PC-3 (cell line): ENCODE data around the gene CEL. TPM values are rescaled to one million over a fixed set of nuclear protein-coding genes. Genes with fewer than 3 reads are reported as not detected.

Source experiments
- ATAC-seq: fragments of 200-7000 bp; cut with Tn5 transposase; 2 replicates; pipeline ENCODE4 v1.9.1; 2020; ENCODE audit warnings: mild to moderate bottlenecking, moderate library complexity
- BruUV-seq: library from RNA; stranded (reverse); fragments of 400-500 nt; replicated peaks from 2 replicates; lab custom pipeline; 2021; lab: Mats Ljungman, UMichigan
- CTCF ChIA-PET: fragments of 300-600 bp; sonication (Branson Sonifier 250); formaldehyde crosslinking; loops from one replicate; lab custom pipeline; 2022; ENCODE audit warnings: antibody characterized with exemption; lab: Charles Lee
- POLR2A ChIA-PET: fragments of 300-600 bp; sonication (Branson Sonifier 250); formaldehyde crosslinking; loops from one replicate; lab custom pipeline; 2022; ENCODE audit warnings: antibody characterized with exemption; ENCODE audit not compliant: unreplicated experiment; lab: Charles Lee
- DNase-seq: peaks from one replicate; pipeline ENCODE4 v3.0.0-alpha.2; 2015
- H2AFZ ChIP-seq: fragments of 300-600 bp; sonication (generic); 2 replicates; pipeline ENCODE4 v1.6.0; 2016; ENCODE audit warnings: antibody characterized with exemption, low read length
- H3F3A ChIP-seq: fragments of 300-600 bp; sonication (generic); one replicate; pipeline ENCODE4 v1.6.0; 2017; ENCODE audit warnings: antibody characterized with exemption, low read length, control low read depth, mild to moderate bottlenecking; ENCODE audit not compliant: unreplicated experiment
- H3K27ac ChIP-seq: fragments of 300-600 bp; sonication (generic); 2 replicates; pipeline ENCODE4 v1.5.1; 2016; ENCODE audit warnings: mild to moderate bottlenecking, low read length
- H3K27me3 ChIP-seq: fragments of 300-600 bp; sonication (generic); 2 replicates; pipeline ENCODE4 v1.6.1; 2016; ENCODE audit warnings: low read length, mixed read lengths
- H3K36me3 ChIP-seq: fragments of 300-600 bp; sonication (generic); 2 replicates; pipeline ENCODE4 v1.6.1; 2016; ENCODE audit warnings: low read depth, mixed run types, low read length, mixed read lengths
- H3K4me1 ChIP-seq: fragments of 300-600 bp; sonication (generic); 2 replicates; pipeline ENCODE4 v1.5.1; 2016; ENCODE audit warnings: low read length; ENCODE audit not compliant: insufficient read depth
- H3K4me2 ChIP-seq: fragments of 300-600 bp; sonication (generic); 2 replicates; pipeline ENCODE4 v1.6.0; 2016; ENCODE audit warnings: low read length
- H3K4me3 ChIP-seq: fragments of 300-600 bp; sonication (generic); 2 replicates; pipeline ENCODE4 v1.5.1; 2016; ENCODE audit warnings: mild to moderate bottlenecking, low read length, mixed read lengths
- H3K79me2 ChIP-seq: fragments of 300-600 bp; sonication (generic); 2 replicates; pipeline ENCODE4 v1.6.1; 2017; ENCODE audit warnings: low read length, mixed read lengths
- H3K9ac ChIP-seq: fragments of 300-600 bp; sonication (generic); 2 replicates; pipeline ENCODE4 v1.6.0; 2016; ENCODE audit warnings: mild to moderate bottlenecking, low read length
- H3K9me2 ChIP-seq: fragments of 300-600 bp; sonication (generic); replicated peaks from 2 replicates; pipeline ENCODE4 v1.6.1; 2016; ENCODE audit warnings: mixed run types, low read length, mixed read lengths
- H3K9me3 ChIP-seq: fragments of 300-600 bp; sonication (generic); 2 replicates; pipeline ENCODE4 v1.6.1; 2016; ENCODE audit warnings: low read length, mixed read lengths
- H4K20me1 ChIP-seq: fragments of 300-600 bp; sonication (generic); 2 replicates; pipeline ENCODE4 v1.6.1; 2016; ENCODE audit warnings: low read length, mixed read lengths
- EZH2 ChIP-seq: fragments of 300-600 bp; sonication (generic); IDR thresholded peaks from one replicate; pipeline ENCODE4 v1.6.1; 2017; ENCODE audit warnings: antibody characterized with exemption, mild to moderate bottlenecking, low read length; ENCODE audit not compliant: unreplicated experiment
- EZH2phosphoT487 ChIP-seq: fragments of 300-600 bp; sonication (generic); IDR thresholded peaks from 2 replicates; pipeline ENCODE4 v1.6.1; 2018; ENCODE audit warnings: mild to moderate bottlenecking, antibody characterized with exemption, low read length, borderline replicate concordance
- intact Hi-C: fragments of 100-400 bp; cut with micrococcal nuclease; formaldehyde crosslinking; loops from 2 replicates; pipeline ENCODE4 v1.9.0; 2023
- total RNA-seq: library from RNA; depleted of rRNA; stranded (reverse); fragments of >200 nt; gene quantifications from 2 replicates; pipeline ENCODE4 v1.2.3, GENCODE V29; 2014
- TF ChIP-seq, protein P1 (sequence below): fragments of 300-600 bp; sonication (generic); conservative IDR thresholded peaks from 2 replicates; pipeline ENCODE4 v1.5.1; 2017; ENCODE audit warnings: antibody characterized with exemption, low read depth, mild to moderate bottlenecking, low read length

CEL gene
- total RNA-seq, 1 experiment from 2014 or later = 0.47 TPM

DNA sequence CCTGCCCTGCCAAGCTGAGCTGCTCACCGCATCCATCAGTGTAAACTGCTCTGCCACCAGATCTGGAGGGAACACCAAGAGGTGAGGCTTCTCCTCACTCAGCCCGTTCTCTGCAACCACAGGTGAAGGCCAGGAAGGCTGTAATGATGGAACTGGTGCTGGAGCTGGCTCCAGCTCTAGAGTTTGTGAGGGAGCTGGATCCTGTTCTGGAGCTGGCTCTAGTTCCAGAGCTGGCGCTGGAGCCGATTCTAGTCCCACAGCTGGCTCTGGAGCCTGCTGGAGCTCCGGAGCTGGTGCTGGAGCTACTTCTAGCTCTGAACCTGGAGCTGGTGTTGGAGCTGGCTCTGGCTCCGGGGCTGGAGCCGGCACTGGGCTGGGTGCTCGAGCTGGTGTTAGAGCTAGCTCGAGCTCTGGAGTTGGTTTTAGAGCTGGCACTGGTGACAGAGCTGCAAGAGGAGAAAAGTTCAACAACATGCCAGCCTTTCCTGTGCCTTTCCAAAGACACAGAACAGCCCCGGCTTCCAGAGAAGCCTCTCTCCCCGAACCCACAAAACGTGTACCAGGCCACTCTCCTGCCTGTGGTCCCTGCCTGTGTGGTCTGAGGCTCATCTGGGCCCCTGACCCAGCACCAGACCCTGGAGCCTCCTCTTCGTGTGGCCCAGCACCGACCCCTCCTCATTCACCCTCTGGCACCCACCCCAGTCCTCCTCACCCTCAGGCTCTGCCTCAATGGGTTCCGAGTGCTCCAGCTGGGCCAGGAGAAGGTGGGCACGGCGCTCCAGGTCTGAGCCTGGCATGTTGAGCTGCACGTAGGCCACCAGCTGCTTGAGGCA, 46.4 kb downstream of the CEL start:
- Histone ChIP-seq H3K36me3 (peaks cover 3% of the 10 kb centered on the region; the same call in 1 of the 2 replicates), H3K4me1 (peaks cover 9% of the 10 kb centered on the region; the same call in 1 of the 2 replicates), H3F3A (no peaks in the 10 kb centered on the region), H3K79me2 (no peaks in the 10 kb centered on the region), H3K27me3 (no peaks in the 10 kb centered on the region), H2AFZ (no peak overlapping the region), H4K20me1 (no peaks in the 10 kb centered on the region), H3K9me3 (no peaks in the 10 kb centered on the region), H3K9me2 (no peaks in the 10 kb centered on the region), H3K4me3 (no peak overlapping the region), H3K4me2 (no peak overlapping the region), H3K27ac (no peak overlapping the region), H3K9ac (no peak overlapping the region)
- no peak for ATAC-seq
- no peak for TF ChIP-seq EZH2
- TF ChIP-seq, protein P1, sequence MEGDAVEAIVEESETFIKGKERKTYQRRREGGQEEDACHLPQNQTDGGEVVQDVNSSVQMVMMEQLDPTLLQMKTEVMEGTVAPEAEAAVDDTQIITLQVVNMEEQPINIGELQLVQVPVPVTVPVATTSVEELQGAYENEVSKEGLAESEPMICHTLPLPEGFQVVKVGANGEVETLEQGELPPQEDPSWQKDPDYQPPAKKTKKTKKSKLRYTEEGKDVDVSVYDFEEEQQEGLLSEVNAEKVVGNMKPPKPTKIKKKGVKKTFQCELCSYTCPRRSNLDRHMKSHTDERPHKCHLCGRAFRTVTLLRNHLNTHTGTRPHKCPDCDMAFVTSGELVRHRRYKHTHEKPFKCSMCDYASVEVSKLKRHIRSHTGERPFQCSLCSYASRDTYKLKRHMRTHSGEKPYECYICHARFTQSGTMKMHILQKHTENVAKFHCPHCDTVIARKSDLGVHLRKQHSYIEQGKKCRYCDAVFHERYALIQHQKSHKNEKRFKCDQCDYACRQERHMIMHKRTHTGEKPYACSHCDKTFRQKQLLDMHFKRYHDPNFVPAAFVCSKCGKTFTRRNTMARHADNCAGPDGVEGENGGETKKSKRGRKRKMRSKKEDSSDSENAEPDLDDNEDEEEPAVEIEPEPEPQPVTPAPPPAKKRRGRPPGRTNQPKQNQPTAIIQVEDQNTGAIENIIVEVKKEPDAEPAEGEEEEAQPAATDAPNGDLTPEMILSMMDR = no peak
- no peak for TF ChIP-seq EZH2phosphoT487
- intact Hi-C loops = no loop called here
- TSS peak; percentile 15 for BruUV-seq
- no peak for DNase-seq
- POLR2A ChIA-PET = no interaction called here
- CTCF ChIA-PET = interaction anchor here (1.3 kb wide), 1 partner anchor 36 kb away, joined by 7 read pairs; no protein-coding TSS in a partner anchor

DNA sequence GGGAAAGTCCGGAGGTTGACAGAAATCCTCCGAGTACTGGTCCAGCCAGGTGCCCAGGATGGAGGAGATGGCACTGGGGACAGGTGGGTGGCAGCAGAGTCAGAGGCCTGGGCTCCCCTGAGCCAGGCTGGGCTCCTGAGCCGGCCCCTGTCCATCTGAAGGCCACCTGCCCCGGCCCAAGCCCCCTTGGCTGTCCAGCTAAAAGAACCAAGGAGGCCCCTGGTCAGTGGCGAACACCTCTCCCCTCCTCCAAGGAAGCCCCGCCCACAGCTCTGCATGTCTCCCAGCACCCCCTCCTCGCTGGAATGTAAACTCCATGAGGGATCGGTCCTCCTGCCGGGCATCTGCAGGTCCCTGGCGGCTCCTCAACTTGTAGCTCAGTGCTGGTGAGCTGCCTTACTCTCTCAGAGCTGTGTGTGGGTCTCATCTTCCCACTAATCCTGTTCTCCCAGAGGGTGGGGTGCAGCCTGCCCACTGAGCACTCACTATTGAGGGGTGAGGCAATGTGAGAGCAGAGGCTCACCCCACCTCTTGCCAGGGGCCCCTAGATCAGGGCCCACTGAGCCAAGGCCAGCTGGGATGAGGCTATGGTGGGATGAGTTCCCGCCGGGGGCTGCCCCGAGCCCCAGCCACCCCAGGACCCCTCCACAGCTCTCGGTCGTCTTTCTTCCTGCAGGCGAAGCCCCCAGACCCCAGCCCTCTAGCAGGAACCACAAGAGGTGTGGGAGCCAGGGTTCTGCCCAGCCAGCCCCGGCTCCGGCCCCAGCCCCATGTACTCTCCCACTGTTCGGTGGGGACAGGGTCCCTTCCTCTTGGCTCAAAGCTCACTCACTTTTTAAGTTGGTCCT, 47.2 kb downstream of the CEL start:
- no peak for TF ChIP-seq EZH2
- TF ChIP-seq EZH2phosphoT487 = no peak
- TF ChIP-seq, protein P1 = no peak
- Histone ChIP-seq H4K20me1 (no peaks in the 10 kb centered on the region), H3K4me3 (no peak overlapping the region), H3K36me3 (peaks cover 3% of the 10 kb centered on the region; the same call in 1 of the 2 replicates), H3K4me1 (peaks cover under 1% of the 10 kb centered on the region; the same call in 1 of the 2 replicates), H3K79me2 (no peaks in the 10 kb centered on the region), H3F3A (no peaks in the 10 kb centered on the region), H3K4me2 (no peak overlapping the region), H3K9me2 (no peaks in the 10 kb centered on the region), H3K27me3 (no peaks in the 10 kb centered on the region), H3K9me3 (no peaks in the 10 kb centered on the region), H2AFZ (no peak overlapping the region), H3K27ac (no peak overlapping the region), H3K9ac (no peak overlapping the region)
- POLR2A ChIA-PET = no interaction called here
- DNase-seq (no peak), ATAC-seq (no peak)
- intact Hi-C loops = no loop called here
- CTCF ChIA-PET = no interaction called here
- no TSS peak for BruUV-seq
